Chondrocyte (in vitro differentiated cells): ENCODE results near the gene RAP1GDS1. TPM values are rescaled to one million over a fixed set of nuclear protein-coding genes. Genes with fewer than 3 reads are reported as not detected.
"Not testable (repeated sequence)": the region's sequence is repeated elsewhere in the genome, so short reads cannot be mapped to it uniquely, and the experiment has no call there.

Experiments
- DNase-seq: peaks from one replicate; pipeline ENCODE4 v3.0.0; 2021; ENCODE audit warnings: mixed read lengths, low spot score
- H3K27ac Mint-ChIP-seq: one replicate; pipeline ENCODE4 v1.8.0; 2021; ENCODE audit warnings: mild to moderate bottlenecking, moderate library complexity, mixed read lengths; ENCODE audit not compliant: unreplicated experiment
- H3K27me3 Mint-ChIP-seq: 2 replicates; pipeline ENCODE4 v1.8.0; 2021; ENCODE audit warnings: low read depth, mixed read lengths
- H3K36me3 Mint-ChIP-seq: 2 replicates; pipeline ENCODE4 v1.8.0; 2021; ENCODE audit warnings: low read depth, mixed read lengths
- H3K4me1 Mint-ChIP-seq: 2 replicates; pipeline ENCODE4 v1.8.0; 2021; ENCODE audit warnings: low read depth, mild to moderate bottlenecking, mixed read lengths
- H3K4me3 Mint-ChIP-seq: one replicate; pipeline ENCODE4 v1.8.0; 2021; ENCODE audit warnings: mild to moderate bottlenecking, moderate library complexity, mixed read lengths; ENCODE audit not compliant: unreplicated experiment
- H3K9me3 Mint-ChIP-seq: 2 replicates; pipeline ENCODE4 v1.8.0; 2021; ENCODE audit warnings: low read depth, mixed read lengths
- total RNA-seq: library from RNA; stranded (reverse); gene quantifications from 3 replicates; pipeline ENCODE4 v1.2.1, GENCODE V29; 2021
- TF ChIP-seq, protein P1 (sequence below): fragments of 200-600 bp; sonication (generic); IDR thresholded peaks from 2 replicates; pipeline ENCODE4 v1.5.0; 2021; ENCODE audit warnings: antibody characterized with exemption, mild to moderate bottlenecking, moderate library complexity

RAP1GDS1 gene
- total RNA-seq, 1 donor from 2014 or later, result 89.5 TPM

DNA sequence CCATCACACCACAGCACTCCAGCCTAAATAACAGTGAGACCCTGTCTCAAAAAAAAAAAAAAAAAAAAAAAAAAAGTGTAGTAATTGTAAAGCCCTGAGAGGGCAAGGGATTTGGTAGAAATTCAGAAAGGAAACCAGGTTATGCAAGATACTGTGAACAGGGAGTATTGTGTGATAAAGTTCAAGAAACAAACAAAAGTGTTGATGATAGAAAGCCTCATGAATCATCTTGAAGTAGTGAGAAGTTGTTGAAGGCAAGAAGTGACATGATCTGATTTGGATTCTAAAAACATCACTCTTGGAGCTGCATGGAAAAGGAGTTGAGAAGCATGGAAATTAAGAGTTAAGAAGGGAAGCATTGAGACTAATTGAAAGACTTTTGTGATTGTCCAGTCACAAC is 102.2 kb downstream of the RAP1GDS1 start:
- peaks cover 26% of the 10 kb centered on the region for H3K36me3 Mint-ChIP-seq
- H3K4me1 Mint-ChIP-seq, result no peaks in the 10 kb centered on the region
- no peaks in the 10 kb centered on the region for H3K27me3 Mint-ChIP-seq
- TF ChIP-seq, protein P1, sequence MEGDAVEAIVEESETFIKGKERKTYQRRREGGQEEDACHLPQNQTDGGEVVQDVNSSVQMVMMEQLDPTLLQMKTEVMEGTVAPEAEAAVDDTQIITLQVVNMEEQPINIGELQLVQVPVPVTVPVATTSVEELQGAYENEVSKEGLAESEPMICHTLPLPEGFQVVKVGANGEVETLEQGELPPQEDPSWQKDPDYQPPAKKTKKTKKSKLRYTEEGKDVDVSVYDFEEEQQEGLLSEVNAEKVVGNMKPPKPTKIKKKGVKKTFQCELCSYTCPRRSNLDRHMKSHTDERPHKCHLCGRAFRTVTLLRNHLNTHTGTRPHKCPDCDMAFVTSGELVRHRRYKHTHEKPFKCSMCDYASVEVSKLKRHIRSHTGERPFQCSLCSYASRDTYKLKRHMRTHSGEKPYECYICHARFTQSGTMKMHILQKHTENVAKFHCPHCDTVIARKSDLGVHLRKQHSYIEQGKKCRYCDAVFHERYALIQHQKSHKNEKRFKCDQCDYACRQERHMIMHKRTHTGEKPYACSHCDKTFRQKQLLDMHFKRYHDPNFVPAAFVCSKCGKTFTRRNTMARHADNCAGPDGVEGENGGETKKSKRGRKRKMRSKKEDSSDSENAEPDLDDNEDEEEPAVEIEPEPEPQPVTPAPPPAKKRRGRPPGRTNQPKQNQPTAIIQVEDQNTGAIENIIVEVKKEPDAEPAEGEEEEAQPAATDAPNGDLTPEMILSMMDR, result no peak
- no peak for DNase-seq
- H3K9me3 Mint-ChIP-seq, result peaks cover 15% of the 10 kb centered on the region
- no peak overlapping the region for H3K27ac Mint-ChIP-seq
- H3K4me3 Mint-ChIP-seq, result no peak overlapping the region

DNA sequence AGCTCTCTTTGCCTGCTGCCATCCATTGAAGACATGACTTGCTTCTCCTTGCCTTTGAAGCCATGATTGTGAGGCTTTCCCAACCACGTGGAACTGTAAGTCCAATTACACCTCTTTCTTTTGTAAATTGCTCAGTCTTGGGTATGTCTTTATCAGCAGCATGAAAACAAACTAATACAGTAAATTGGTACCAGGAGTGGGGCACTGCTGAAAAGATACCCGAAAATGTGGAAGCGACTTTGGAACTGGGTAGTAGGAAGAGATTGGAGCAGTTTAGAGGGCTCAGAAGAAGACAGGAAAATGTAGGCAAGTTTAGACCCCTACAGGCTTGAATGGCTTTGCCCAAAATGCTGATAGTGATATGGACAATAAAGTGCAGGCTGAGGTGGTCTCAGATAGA is 105.1 kb downstream of the RAP1GDS1 start:
- DNase-seq, H3K27ac Mint-ChIP-seq, H3K27me3 Mint-ChIP-seq, H3K4me1 Mint-ChIP-seq, H3K4me3 Mint-ChIP-seq: not testable (repeated sequence)
- peaks cover 23% of the 10 kb centered on the region for H3K9me3 Mint-ChIP-seq
- peaks cover 40% of the 10 kb centered on the region for H3K36me3 Mint-ChIP-seq

DNA sequence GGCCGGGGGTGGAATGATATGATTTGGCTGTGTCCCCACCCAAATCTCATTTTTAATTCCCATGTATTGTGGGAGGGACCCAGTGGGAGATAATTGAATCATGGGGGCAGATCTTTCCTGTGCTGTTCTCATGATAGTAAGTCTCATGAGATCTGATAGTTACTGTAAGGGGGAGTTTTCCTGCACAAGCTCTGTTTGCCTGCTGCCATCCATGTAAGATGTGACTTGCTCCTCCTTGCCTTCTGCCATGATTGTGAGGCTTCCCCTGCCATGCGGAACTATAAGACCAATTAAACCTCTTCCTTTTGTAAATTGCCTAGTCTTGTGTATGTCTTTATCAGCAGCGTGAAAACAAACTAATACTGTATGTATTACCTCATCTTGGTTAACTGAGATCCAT is 106.8 kb downstream of the RAP1GDS1 start:
- not testable (repeated sequence) for H3K27ac Mint-ChIP-seq, H3K27me3 Mint-ChIP-seq

DNA sequence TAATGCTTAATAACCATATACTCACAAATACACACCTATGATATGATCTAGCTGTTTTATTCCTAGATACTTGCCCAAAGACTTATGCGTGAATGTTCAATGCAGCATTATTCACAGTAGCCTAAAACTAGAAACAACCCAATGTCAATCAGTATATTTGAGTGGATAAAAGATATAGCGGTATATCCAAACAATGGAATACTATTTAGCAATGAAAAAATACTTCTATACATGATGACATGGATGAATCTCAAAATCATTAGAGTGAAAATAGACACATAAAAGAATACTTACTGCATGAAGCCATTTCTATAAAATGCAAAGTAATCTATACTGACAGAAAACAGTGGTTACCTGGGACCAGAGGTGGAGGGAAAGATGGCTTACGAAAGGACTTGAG is 108.1 kb downstream of the RAP1GDS1 start:
- no peak overlapping the region for H3K4me3 Mint-ChIP-seq
- TF ChIP-seq, protein P1, result no peak
- no peaks in the 10 kb centered on the region for H3K4me1 Mint-ChIP-seq
- peaks cover 38% of the 10 kb centered on the region for H3K36me3 Mint-ChIP-seq
- H3K9me3 Mint-ChIP-seq, result peaks cover 23% of the 10 kb centered on the region
- H3K27me3 Mint-ChIP-seq, result no peaks in the 10 kb centered on the region
- DNase-seq, result no peak
- H3K27ac Mint-ChIP-seq, result no peak overlapping the region

More for the DNA sequence above, 106.8 kb downstream of the RAP1GDS1 start:
- H3K9me3 Mint-ChIP-seq, result peaks cover 23% of the 10 kb centered on the region
- not testable (repeated sequence) for H3K4me1 Mint-ChIP-seq, DNase-seq, H3K4me3 Mint-ChIP-seq
- H3K36me3 Mint-ChIP-seq, result peaks cover 41% of the 10 kb centered on the region

DNA sequence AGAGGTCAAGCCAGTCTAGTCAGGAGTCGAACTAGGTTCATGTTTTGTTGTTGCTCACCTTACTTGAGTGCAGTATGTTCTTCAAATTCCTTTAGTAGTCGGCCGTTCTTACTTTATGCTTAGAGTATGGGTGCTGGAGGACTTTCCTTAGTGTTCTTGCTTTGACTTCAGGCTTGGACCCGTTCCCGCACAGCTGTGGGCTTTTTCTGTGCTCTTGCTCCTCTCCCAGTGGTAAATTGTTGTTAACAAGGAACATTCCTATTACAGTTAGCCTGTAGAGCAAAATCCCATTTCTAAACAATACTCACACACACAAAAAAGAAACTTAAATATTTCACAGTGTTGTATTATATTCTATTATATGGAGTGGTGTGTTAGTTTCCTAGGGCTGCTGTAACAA is 113.5 kb downstream of the RAP1GDS1 start:
- Mint-ChIP-seq H3K4me1 (peaks cover 19% of the 10 kb centered on the region), H3K9me3 (peaks cover under 1% of the 10 kb centered on the region), H3K4me3 (no peak overlapping the region), H3K36me3 (peaks cover 8% of the 10 kb centered on the region), H3K27ac (peak overlapping the region; percentile 37), H3K27me3 (no peaks in the 10 kb centered on the region)
- TF ChIP-seq, protein P1, result no peak
- no peak for DNase-seq

DNA sequence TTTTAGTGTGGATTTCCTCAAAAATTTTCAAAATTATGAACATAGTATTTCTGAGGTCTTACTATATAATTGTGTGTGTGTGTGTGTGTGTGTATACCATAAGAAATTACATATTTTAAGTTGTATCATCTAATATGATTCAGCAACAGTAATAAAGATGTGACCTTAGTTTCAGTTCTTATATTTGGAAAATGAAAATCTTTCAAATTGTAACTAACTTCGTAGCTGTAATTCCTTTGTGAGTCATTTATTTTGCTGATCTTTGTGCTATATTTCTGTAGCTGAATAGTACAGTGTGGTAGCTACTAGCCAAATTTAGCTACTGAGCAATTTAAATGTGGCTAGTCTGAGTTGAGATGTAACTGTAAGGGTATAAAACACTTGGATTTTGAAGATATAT is 116.4 kb downstream of the RAP1GDS1 start:
- Mint-ChIP-seq H3K27me3 (no peaks in the 10 kb centered on the region), H3K9me3 (no peaks in the 10 kb centered on the region), H3K4me1 (peaks cover 19% of the 10 kb centered on the region), H3K36me3 (no peaks in the 10 kb centered on the region), H3K27ac (peak overlapping the region; percentile 89), H3K4me3 (no peak overlapping the region)
- TF ChIP-seq, protein P1, result no peak
- no peak for DNase-seq
